Fibroblast of villous mesenchyme (primary cell): Measurements from ENCODE around the gene COA8. TPM values are rescaled to one million over a fixed set of nuclear protein-coding genes. Genes with fewer than 3 reads are reported as not detected.

Experiments used
- DNase-seq: peaks from one replicate; pipeline ENCODE4 v3.0.0-alpha.2; 2010; ENCODE audit warnings: low read depth
- H3K4me3 ChIP-seq: 2 replicates; pipeline ENCODE4 v1.5.1; 2011; ENCODE audit warnings: low read depth, mild to moderate bottlenecking, low read length
- total RNA-seq: library from RNA; depleted of rRNA; stranded (reverse); fragments of >200 nt; gene quantifications from 2 replicates; pipeline ENCODE4 v1.2.3, GENCODE V29; 2012
- TF ChIP-seq, protein P1 (sequence below): IDR thresholded peaks from 2 replicates; pipeline ENCODE4 v1.5.1; 2012; ENCODE audit warnings: low read depth, mild to moderate bottlenecking, low read length; ENCODE audit not compliant: insufficient read depth

The COA8 gene
- total RNA-seq, 1 donor, result 32.0 TPM

DNA sequence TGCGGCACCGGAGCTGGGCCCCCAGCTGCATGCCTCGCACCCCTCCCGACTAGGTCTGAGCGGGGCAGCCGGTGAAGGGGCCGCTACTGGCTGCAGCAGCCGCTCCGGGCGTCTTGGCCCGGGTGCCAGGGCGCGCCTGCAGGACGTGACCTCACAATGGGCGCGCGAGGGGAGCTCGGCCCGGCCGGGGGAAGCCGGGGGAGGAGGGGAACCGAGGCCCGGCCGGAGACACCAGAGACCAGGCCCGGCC lies 656 bp upstream of the COA8 start:
- TF ChIP-seq, protein P1, sequence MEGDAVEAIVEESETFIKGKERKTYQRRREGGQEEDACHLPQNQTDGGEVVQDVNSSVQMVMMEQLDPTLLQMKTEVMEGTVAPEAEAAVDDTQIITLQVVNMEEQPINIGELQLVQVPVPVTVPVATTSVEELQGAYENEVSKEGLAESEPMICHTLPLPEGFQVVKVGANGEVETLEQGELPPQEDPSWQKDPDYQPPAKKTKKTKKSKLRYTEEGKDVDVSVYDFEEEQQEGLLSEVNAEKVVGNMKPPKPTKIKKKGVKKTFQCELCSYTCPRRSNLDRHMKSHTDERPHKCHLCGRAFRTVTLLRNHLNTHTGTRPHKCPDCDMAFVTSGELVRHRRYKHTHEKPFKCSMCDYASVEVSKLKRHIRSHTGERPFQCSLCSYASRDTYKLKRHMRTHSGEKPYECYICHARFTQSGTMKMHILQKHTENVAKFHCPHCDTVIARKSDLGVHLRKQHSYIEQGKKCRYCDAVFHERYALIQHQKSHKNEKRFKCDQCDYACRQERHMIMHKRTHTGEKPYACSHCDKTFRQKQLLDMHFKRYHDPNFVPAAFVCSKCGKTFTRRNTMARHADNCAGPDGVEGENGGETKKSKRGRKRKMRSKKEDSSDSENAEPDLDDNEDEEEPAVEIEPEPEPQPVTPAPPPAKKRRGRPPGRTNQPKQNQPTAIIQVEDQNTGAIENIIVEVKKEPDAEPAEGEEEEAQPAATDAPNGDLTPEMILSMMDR, result no peak
- DNase-seq, result no peak
- H3K4me3 ChIP-seq, result peak overlapping the region; percentile 93

DNA sequence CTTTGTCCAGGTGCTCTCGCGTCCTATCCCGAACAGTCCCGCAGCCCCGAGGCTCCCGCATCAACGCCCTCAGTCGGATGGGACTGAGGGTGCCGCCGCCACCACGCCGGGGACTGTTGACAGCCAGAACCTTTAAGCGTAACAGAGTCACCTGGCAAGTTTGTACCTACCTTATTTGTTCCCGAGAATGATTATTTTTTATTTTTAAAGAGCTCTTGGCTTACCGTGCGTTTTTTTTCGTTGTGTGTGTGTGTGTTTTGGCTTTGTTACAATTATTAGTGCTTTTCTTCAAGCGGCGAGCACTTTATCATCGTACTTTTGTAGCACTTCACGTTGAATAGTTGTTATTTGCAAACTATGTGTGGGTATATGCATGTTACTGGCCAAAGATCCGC lies 463 bp downstream of the COA8 start:
- TF ChIP-seq, protein P1, result no peak
- peak overlapping the region; percentile 93 for H3K4me3 ChIP-seq
- DNase-seq, result no peak

DNA sequence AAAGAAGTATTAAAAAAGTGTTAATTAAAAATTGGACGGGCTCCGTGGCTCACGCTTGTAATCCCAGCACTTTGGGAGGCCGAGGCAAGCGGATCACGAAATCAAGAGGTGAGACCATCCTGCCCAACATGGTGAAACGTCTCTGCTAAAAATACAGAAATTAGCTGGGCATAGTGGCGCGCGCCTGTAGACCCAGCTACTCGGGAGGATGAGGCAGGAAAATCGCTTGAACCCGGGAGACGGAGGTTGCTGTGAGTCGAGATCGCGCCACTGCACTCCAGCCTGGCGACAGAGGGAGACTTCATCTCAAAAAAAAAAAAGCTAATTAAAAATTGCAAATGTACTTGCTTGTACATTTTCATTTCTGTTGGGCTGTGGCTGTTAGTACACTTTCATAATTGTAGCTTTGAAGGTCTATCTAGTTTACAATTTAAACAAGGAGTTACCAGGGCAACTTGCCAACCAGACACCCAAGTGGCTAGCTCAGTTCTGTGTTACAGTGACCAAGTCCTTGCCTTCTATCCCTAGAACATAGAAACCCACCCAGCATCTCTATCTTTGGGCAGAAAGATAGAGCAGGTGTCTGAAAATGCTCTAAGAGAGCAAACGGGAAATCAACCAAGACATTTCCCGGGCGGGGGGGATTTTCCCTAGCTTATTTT lies 1.2 kb downstream of the COA8 start:
- DNase-seq, result peak; percentile 25
- H3K4me3 ChIP-seq, result peak overlapping the region; percentile 93
- TF ChIP-seq, protein P1, result no peak

DNA sequence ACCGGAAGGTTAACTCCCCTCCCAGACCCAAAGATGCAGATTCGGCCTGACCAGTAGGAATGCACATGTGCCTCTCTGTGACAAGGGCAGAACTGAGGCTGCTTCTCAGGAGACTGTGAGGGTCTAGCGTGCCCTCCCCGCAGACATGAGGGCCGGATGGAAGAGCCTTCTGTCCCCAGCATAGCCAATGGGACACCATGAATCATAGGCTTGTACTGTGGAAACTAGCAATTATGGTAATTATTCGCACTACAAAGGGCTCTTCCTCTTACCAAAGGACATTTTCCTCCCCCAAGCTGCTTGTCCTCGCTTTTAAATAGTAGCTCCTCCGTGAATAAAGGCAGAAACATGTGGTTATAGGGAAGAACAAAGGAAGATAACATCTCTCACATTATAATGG lies 6.2 kb downstream of the COA8 start:
- H3K4me3 ChIP-seq, result no peak overlapping the region
- no peak for DNase-seq
- TF ChIP-seq, protein P1, result no peak

DNA sequence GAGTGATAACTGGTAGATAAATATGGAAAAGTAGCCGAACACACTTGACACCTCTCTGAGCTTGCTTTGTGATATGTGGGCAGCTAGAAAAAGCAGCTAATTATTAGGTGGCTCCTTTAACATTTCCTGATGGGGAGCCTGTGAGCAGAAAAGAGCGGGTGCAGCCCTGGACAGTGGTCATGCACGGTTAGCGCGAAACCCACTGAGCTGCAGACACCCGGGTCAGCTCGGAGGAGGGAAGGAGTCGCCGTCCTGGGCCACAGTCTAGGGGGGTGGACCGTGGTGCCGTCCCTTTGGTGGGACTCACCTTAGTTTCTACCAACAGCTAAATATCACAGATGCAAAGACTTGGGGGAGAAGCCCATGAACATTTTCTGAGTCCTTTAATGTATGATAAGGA lies 6.6 kb downstream of the COA8 start:
- TF ChIP-seq, protein P1, result no peak
- no peak overlapping the region for H3K4me3 ChIP-seq
- no peak for DNase-seq

DNA sequence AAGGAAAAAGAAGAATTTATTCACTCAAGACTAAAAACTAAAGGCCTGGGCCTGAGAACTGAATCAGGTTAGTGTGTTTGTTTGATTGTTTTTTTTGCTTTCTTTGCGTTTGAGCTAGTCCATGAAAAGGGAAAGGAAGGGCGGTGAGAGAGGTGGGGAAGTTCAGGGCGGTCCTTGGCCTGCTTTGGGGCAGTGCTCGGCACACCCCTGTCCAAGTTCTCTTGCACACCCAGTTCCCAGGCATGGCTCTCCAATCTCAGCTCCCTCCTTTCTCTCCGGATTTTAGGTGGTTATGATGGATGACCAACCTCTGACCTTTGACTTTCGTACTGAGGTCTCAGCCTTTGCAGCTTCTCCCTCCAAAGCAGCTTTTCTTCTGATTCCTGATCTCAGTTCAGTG lies 11.3 kb downstream of the COA8 start:
- H3K4me3 ChIP-seq, result no peak overlapping the region
- DNase-seq, result no peak
- TF ChIP-seq, protein P1, result no peak

DNA sequence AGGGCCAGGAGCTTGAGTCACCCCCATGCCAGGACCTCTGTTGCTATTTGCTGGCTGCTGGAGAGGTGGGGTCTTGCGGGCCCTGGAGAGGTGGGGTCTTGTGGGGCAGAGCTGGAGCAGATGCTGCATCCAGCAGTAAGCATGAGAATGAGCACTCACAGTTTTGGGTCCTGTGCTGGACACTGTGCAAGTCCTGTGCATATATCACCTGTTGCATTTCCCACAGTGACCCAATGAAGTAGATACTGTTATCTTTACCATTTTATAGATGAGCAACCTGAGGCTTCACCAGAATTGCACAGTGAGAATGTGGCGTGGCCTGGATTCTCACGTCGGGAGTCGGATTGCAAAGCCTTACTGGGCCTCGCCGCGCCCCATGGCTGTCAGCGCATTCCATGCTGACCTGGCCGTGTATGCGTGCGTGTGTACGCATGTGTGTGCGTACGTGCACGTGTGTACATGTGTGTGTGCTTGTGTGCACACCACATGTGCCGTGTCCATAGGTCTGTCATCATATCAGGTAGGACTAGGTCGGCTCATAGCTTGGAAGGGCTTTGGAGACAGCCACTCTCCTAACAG lies 12.0 kb downstream of the COA8 start:
- H3K4me3 ChIP-seq, result no peak overlapping the region
- TF ChIP-seq, protein P1, result no peak
- no peak for DNase-seq
